Measurements from ENCODE around the gene ZNF629.

The ZNF629 gene

DNA sequence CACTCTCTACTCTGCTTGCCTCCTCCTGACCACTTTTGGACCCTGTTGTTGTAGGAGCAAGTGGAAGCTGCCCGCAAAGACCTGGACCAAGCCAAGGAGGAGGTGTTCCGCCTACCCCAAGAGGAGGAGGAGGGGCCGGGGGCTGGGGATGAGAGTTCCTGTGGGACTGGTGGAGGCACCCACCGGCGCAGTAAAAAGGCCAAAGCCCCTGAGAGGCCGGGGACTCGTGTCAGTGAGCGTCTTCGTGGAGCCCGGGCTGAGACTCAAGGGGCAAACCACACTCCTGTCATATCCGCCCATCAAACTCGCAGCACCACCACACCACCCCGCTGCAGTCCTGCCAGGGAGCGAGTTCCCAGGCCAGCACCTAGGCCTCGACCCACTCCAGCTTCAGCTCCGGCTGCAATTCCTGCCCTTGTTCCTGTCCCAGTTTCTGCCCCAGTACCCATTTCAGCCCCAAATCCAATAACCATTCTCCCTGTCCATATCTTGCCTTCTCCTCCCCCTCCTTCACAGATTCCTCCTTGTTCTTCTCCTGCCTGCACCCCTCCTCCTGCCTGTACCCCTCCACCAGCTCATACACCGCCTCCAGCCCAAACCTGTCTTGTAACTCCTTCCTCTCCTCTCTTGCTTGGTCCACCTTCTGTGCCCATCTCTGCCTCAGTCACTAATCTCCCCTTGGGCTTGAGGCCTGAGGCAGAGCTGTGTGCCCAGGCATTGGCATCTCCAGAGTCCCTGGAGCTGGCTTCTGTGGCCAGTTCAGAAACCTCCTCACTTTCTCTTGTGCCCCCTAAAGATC lies 49.8 kb downstream of the ZNF629 start:
- TF ChIP-seq, protein P1, sequence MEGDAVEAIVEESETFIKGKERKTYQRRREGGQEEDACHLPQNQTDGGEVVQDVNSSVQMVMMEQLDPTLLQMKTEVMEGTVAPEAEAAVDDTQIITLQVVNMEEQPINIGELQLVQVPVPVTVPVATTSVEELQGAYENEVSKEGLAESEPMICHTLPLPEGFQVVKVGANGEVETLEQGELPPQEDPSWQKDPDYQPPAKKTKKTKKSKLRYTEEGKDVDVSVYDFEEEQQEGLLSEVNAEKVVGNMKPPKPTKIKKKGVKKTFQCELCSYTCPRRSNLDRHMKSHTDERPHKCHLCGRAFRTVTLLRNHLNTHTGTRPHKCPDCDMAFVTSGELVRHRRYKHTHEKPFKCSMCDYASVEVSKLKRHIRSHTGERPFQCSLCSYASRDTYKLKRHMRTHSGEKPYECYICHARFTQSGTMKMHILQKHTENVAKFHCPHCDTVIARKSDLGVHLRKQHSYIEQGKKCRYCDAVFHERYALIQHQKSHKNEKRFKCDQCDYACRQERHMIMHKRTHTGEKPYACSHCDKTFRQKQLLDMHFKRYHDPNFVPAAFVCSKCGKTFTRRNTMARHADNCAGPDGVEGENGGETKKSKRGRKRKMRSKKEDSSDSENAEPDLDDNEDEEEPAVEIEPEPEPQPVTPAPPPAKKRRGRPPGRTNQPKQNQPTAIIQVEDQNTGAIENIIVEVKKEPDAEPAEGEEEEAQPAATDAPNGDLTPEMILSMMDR (IDR thresholded peaks at IDR 0.05) = no peak

DNA sequence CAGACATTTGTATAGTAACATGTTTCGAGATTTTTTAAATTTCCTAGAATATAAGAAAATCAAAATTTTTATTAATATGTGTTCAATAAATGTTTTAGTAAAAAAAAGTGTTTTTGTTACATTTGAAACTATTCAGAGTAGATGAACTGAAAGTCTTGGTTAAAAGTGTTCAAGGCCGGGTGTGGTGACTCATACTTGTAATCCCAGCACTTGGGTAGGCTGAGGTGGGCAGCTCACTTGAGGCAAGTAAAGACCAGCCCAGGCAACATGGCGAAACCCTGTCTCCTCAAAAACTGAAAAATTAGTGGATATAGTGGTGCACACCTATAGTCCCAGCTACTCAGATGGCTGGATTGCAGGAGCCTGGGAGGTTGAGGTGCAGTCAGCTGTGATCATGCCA lies 55.6 kb downstream of the ZNF629 start:
- TF ChIP-seq, protein P1 (IDR thresholded peaks at IDR 0.05) = no peak

DNA sequence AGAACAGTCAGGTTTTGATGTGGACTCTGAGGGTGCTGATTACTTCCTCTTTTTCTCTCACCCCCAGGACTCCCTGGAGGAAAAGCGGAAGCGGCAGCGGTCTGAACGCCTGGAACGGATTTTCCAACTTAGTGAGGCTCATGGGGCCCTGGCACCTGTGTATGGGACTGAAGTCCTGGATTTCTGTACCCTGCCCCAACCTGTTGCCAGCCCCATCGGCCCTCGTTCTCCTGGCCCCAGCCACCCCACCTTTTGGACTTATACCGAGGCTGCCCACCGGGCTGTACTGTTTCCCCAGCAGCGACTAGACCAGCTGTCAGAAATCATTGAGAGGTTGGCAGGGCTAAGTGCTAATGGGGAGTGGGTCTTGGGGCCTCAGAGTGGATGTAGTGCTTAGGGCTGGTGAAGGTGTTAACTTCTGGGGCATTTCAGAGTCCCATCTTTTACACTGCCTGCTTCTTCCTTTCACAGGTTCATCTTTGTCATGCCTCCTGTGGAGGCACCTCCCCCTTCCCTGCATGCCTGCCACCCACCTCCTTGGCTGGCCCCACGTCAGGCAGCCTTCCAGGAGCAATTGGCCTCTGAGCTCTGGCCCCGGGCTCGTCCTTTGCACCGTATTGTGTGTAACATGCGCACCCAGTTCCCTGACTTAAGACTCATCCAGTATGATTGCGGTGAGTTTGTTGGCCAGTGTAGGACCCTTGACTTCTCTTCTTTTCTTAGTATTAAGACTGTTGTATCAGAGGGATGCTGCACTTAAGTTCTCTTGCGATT lies 57.9 kb downstream of the ZNF629 start:
- TF ChIP-seq, protein P1 (IDR thresholded peaks at IDR 0.05) = no peak
